H1 (cell line): Measurements from ENCODE around the gene OR51I2. TPM values are rescaled to one million over a fixed set of nuclear protein-coding genes. Genes with fewer than 3 reads are reported as not detected.

Experiments used
- CTCF ChIA-PET: fragments of 300-600 bp; sonication (Branson Sonifier 250); formaldehyde crosslinking; loops from one replicate; lab custom pipeline; 2021; ENCODE audit not compliant: partially characterized antibody; lab: Charles Lee
- POLR2A ChIA-PET: fragments of 300-600 bp; sonication (Branson Sonifier 250); formaldehyde crosslinking; loops from one replicate; lab custom pipeline; 2021; ENCODE audit warnings: inconsistent platforms; ENCODE audit not compliant: partially characterized antibody; lab: Charles Lee
- DNase-seq, 2 experiments: peaks; one replicate each; pipeline versions ENCODE4 v3.0.0 to v3.0.0-alpha.2; 2010 to 2022; ENCODE audit warnings: low spot score in 2 of 2, low read depth in 1 of 2, mixed read lengths in 1 of 2
- FAIRE-seq: peaks from 2 replicates; lab custom pipeline; 2011; peaks lifted over from hg19 to GRCh38; lab: Jason Lieb, UNC
- H2AFZ ChIP-seq: 2 replicates; pipeline ENCODE4 v1.8.1; 2012; ENCODE audit warnings: low read length, inconsistent platforms
- H2AK5ac ChIP-seq: 2 replicates; pipeline ENCODE4 v1.6.1; 2013; ENCODE audit warnings: low read depth, low read length
- H2BK120ac ChIP-seq: replicated peaks from 2 replicates; pipeline ENCODE3; 2013; ENCODE audit warnings: low read depth, low read length, inconsistent platforms
- H2BK12ac ChIP-seq: 2 replicates; pipeline ENCODE4 v1.6.1; 2013; ENCODE audit warnings: low read depth, low read length
- H2BK15ac ChIP-seq: 2 replicates; pipeline ENCODE4 v1.6.1; 2013; ENCODE audit warnings: low read length
- H2BK20ac ChIP-seq: 2 replicates; pipeline ENCODE4 v1.6.1; 2013; ENCODE audit warnings: low read length
- H2BK5ac ChIP-seq: 2 replicates; pipeline ENCODE4 v1.6.1; 2013; ENCODE audit warnings: low read depth, low read length
- H3K14ac ChIP-seq: 2 replicates; pipeline ENCODE4 v1.6.1; 2013; ENCODE audit warnings: inconsistent platforms; ENCODE audit not compliant: insufficient read length
- H3K18ac ChIP-seq: 2 replicates; pipeline ENCODE4 v1.6.1; 2013; ENCODE audit warnings: low read length; ENCODE audit errors: extremely low read depth
- H3K23ac ChIP-seq: 2 replicates; pipeline ENCODE4 v1.6.1; 2013; ENCODE audit warnings: inconsistent platforms; ENCODE audit not compliant: insufficient read length
- H3K23me2 ChIP-seq: 2 replicates; pipeline ENCODE4 v1.6.1; 2013; ENCODE audit warnings: low read depth, low read length
- H3K27ac ChIP-seq: 2 replicates; pipeline ENCODE4 v1.6.1; 2011; ENCODE audit warnings: low read depth, low read length, inconsistent platforms
- H3K27me3 ChIP-seq, 4 experiments: replicated peaks in 1 of 4; 1 replicate in 1 of 4; 2 replicates in 3 of 4; pipeline versions ENCODE4 v1.6.1 to v1.8.1; 2011 to 2013; ENCODE audit warnings: low read length in 3 of 4, mild to moderate bottlenecking in 3 of 4, inconsistent platforms in 2 of 4, mixed read lengths in 2 of 4, moderate library complexity in 1 of 4; ENCODE audit not compliant: control insufficient read depth in 3 of 4, insufficient read depth in 3 of 4; ENCODE audit errors: extremely low read depth in 1 of 4
- H3K36me3 ChIP-seq, 4 experiments: 2 replicates each; pipeline versions ENCODE4 v1.6.1 to v1.8.1; 2011 to 2013; ENCODE audit warnings: mild to moderate bottlenecking in 4 of 4, low read length in 3 of 4, moderate library complexity in 2 of 4, control low read depth in 1 of 4, inconsistent platforms in 1 of 4; ENCODE audit not compliant: insufficient read depth in 4 of 4, control insufficient read depth in 2 of 4
- H3K4ac ChIP-seq: replicated peaks from 2 replicates; pipeline ENCODE3; 2013; ENCODE audit warnings: low read length, low read depth, mixed read lengths, inconsistent platforms; ENCODE audit not compliant: insufficient read length
- H3K4me1 ChIP-seq, 4 experiments: replicated peaks in 1 of 4; 1 replicate in 1 of 4; 2 replicates in 3 of 4; pipeline versions ENCODE4 v1.6.1 to v1.8.1; 2011 to 2013; ENCODE audit warnings: low read length in 3 of 4, inconsistent platforms in 2 of 4, mixed read lengths in 1 of 4; ENCODE audit not compliant: insufficient read depth in 4 of 4, control insufficient read depth in 3 of 4
- H3K4me2 ChIP-seq, 2 experiments: 2 replicates each; pipeline versions ENCODE4 v1.6.1 to v1.8.1; 2011 to 2013; ENCODE audit warnings: low read depth in 2 of 2, low read length in 2 of 2, control low read depth in 1 of 2, inconsistent platforms in 1 of 2, mild to moderate bottlenecking in 1 of 2; ENCODE audit not compliant: insufficient read depth in 1 of 2
- H3K4me3 ChIP-seq, 4 experiments: fragments of 200-600, 300-600 bp in 1 of 4; sonication (generic), shearing (Covaris generic), sonication (Bioruptor Twin) in 1 of 4; 2 replicates each; pipeline versions ENCODE4 v1.5.1 to v1.8.1; 2011 to 2016; ENCODE audit warnings: low read length in 4 of 4, low read depth in 3 of 4, control low read depth in 2 of 4, inconsistent platforms in 2 of 4, mild to moderate bottlenecking in 2 of 4, mixed read lengths in 1 of 4, moderate library complexity in 1 of 4; ENCODE audit not compliant: insufficient read depth in 2 of 4; ENCODE audit errors: extremely low read depth in 1 of 4
- H3K56ac ChIP-seq: replicated peaks from 2 replicates; pipeline ENCODE3; 2013; ENCODE audit warnings: low read depth, mild to moderate bottlenecking, mixed read lengths, low read length, inconsistent platforms; ENCODE audit not compliant: insufficient read length
- H3K79me1 ChIP-seq: 2 replicates; pipeline ENCODE4 v1.6.1; 2013; ENCODE audit warnings: low read depth, low read length, control low read depth
- H3K79me2 ChIP-seq, 2 experiments: 2 replicates each; pipeline versions ENCODE4 v1.6.1 to v1.8.1; 2012 to 2013; ENCODE audit warnings: low read length in 2 of 2, mild to moderate bottlenecking in 2 of 2, inconsistent platforms in 1 of 2; ENCODE audit not compliant: insufficient read depth in 2 of 2, control insufficient read depth in 1 of 2
- H3K9ac ChIP-seq, 4 experiments: replicated peaks in 1 of 4; 1 replicate in 1 of 4; 2 replicates in 3 of 4; pipeline versions ENCODE4 v1.6.1 to v1.8.1; 2011 to 2013; ENCODE audit warnings: low read depth in 3 of 4, low read length in 3 of 4, control low read depth in 2 of 4, mild to moderate bottlenecking in 2 of 4, moderate library complexity in 2 of 4, inconsistent platforms in 1 of 4; ENCODE audit errors: extremely low read depth in 1 of 4
- H3K9me3 ChIP-seq, 2 experiments: 2 replicates each; pipeline versions ENCODE4 v1.6.1 to v1.8.1; 2012 to 2013; ENCODE audit warnings: mild to moderate bottlenecking in 2 of 2, moderate library complexity in 2 of 2, control low read depth in 1 of 2, inconsistent platforms in 1 of 2, low read depth in 1 of 2, low read length in 1 of 2, mixed read lengths in 1 of 2; ENCODE audit not compliant: insufficient read depth in 2 of 2
- H4K20me1 ChIP-seq, 2 experiments: replicated peaks in 1 of 2; 2 replicates each; pipeline versions ENCODE3 to v1.8.1; 2011 to 2013; ENCODE audit warnings: inconsistent platforms in 2 of 2, low read length in 2 of 2, mild to moderate bottlenecking in 1 of 2; ENCODE audit not compliant: insufficient read depth in 2 of 2, control insufficient read depth in 1 of 2
- H4K5ac ChIP-seq: 2 replicates; pipeline ENCODE4 v1.6.1; 2013; ENCODE audit warnings: low read length, low read depth, mixed read lengths, inconsistent platforms; ENCODE audit not compliant: insufficient read length
- H4K8ac ChIP-seq: 2 replicates; pipeline ENCODE4 v1.8.0; 2013; ENCODE audit warnings: mild to moderate bottlenecking, moderate library complexity, low read length, inconsistent platforms; ENCODE audit not compliant: insufficient read depth; ENCODE audit errors: extremely low read depth
- H4K91ac ChIP-seq: replicated peaks from 2 replicates; pipeline ENCODE3; 2013; ENCODE audit warnings: low read length, mixed read lengths, inconsistent platforms; ENCODE audit not compliant: insufficient read length
- ASH2L ChIP-seq: fragments of 200-600, 300-600 bp; sonication (generic); IDR thresholded peaks from one replicate; pipeline ENCODE4 v1.7.1; 2017; ENCODE audit warnings: low read length
- ATF3 ChIP-seq: IDR thresholded peaks from 2 replicates; pipeline ENCODE4 v1.6.1; 2011; ENCODE audit warnings: low read depth, mild to moderate bottlenecking, low read length; ENCODE audit not compliant: insufficient read depth
- CEBPB ChIP-seq: IDR thresholded peaks from 2 replicates; pipeline ENCODE4 v1.6.1; 2012; ENCODE audit warnings: low read depth, low read length
- EZH2 ChIP-seq: fragments of 200-600 bp; sonication (generic); IDR thresholded peaks from 2 replicates; pipeline ENCODE4 v1.7.1; 2012; ENCODE audit warnings: low read depth, mild to moderate bottlenecking, moderate library complexity, low read length, inconsistent platforms; ENCODE audit not compliant: severe bottlenecking
- MAFK ChIP-seq: IDR thresholded peaks from 2 replicates; pipeline ENCODE4 v1.6.1; 2012; ENCODE audit warnings: low read depth, mild to moderate bottlenecking, improper control_type of control experiment, low read length
- NANOG ChIP-seq: IDR thresholded peaks from 2 replicates; pipeline ENCODE4 v1.6.1; 2011; ENCODE audit warnings: low read length, low read depth, mild to moderate bottlenecking, inconsistent platforms; ENCODE audit not compliant: insufficient read depth, poor library complexity, severe bottlenecking
- NRF1 ChIP-seq: IDR thresholded peaks from 2 replicates; pipeline ENCODE4 v1.6.1; 2011; ENCODE audit warnings: mild to moderate bottlenecking, low read depth, low read length, improper control_type of control experiment
- PHF8 ChIP-seq: fragments of 200-600 bp; sonication (generic); conservative IDR thresholded peaks from 2 replicates; pipeline ENCODE4 v1.7.1; 2012; ENCODE audit warnings: low read depth, mild to moderate bottlenecking, inconsistent platforms, low read length, moderate library complexity
- POLR2AphosphoS5 ChIP-seq: IDR thresholded peaks from 2 replicates; pipeline ENCODE4 v1.6.1; 2011; ENCODE audit warnings: low read depth, low read length
- POU5F1 ChIP-seq: IDR thresholded peaks from 2 replicates; pipeline ENCODE4 v1.6.1; 2011; ENCODE audit warnings: low read depth, mild to moderate bottlenecking, low read length, moderate library complexity
- SAP30 ChIP-seq: fragments of 300-600 bp; sonication (generic); IDR thresholded peaks from 2 replicates; pipeline ENCODE4 v1.7.1; 2012; ENCODE audit warnings: low read length, moderate library complexity, mild to moderate bottlenecking, inconsistent platforms; ENCODE audit not compliant: insufficient read depth, insufficient replicate concordance
- SP1 ChIP-seq: IDR thresholded peaks from 2 replicates; pipeline ENCODE4 v1.6.1; 2011; ENCODE audit warnings: low read depth, low read length
- SP2 ChIP-seq: IDR thresholded peaks from 2 replicates; pipeline ENCODE4 v1.6.1; 2012; ENCODE audit warnings: mild to moderate bottlenecking, low read length, inconsistent platforms
- TAF1 ChIP-seq: IDR thresholded peaks from 2 replicates; pipeline ENCODE4 v1.6.1; 2011; ENCODE audit warnings: mild to moderate bottlenecking, low read depth, low read length
- TBP ChIP-seq: IDR thresholded peaks from 2 replicates; pipeline ENCODE4 v1.6.1; 2011; ENCODE audit warnings: low read depth, low read length, improper control_type of control experiment
- WGBS, 2 experiments: shearing (Covaris generic) in 1 of 2; methylation state at CpG; one replicate each; pipeline versions ENCODE4 v1.1.6 to v1.1.7; 2013 to 2015; ENCODE audit warnings: low lambda C conversion rate in 2 of 2, mixed read lengths in 2 of 2, inconsistent platforms in 1 of 2, low coverage in 1 of 2, missing lambda C conversion rate in 1 of 2; ENCODE audit not compliant: insufficient replicate concordance in 2 of 2, insufficient coverage in 1 of 2, insufficient read length in 1 of 2; ENCODE audit errors: extremely low coverage in 1 of 2, missing lambda C conversion rate in 1 of 2; 5-methylcytosine and 5-hydroxymethylcytosine counted together
- polyA plus RNA-seq, 7 experiments: library from polyadenylated mRNA; depleted of rRNA in 3 of 7; stranded (reverse) in 5 of 7; unstranded in 2 of 7; fragments of >200 nt in 5 of 7; fragments of 200-250 nt in 2 of 7; gene quantifications; 1 replicate in 5 of 7; 2 replicates in 1 of 7; 4 replicates in 1 of 7; pipeline versions ENCODE4 v1.2.1 to v1.2.3, GENCODE V29; 2011 to 2013; ENCODE audit warnings: missing spikeins in 2 of 7, mixed read lengths in 2 of 7
- total RNA-seq: library from RNA; stranded (reverse); fragmentation: NEBNext Ultra II Directional; extraction: Animal tissue kit (Norgen Biotek cat#: 25700); gene quantifications from 2 replicates; pipeline ENCODE4 v1.2.1, GENCODE V29; 2021

OR51I2 gene
- total and polyA plus RNA-seq, 2 of the 8 experiments (the other 6 are each of a cell fraction or from before 2014, with no cell fraction given): not detected

DNA sequence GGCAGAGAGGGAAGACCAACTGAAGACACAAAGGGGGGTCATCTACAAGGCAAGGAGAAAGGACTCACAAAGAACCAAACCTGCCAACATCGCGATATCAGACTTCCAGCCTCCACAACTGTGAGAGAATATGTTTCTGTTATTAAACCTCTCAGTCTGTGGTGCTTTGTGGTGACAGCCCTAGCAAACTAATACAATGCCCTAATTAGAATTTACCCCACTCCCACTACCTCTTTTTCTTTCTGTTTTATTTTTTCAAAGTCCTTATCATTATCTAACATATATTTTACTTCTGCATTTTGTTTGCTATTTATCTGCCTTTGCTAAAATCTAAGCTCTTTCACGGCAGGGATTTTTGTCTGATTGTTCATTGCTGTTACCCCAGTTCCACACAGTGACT, 36.9 kb downstream of the OR51I2 start:
- H4K5ac ChIP-seq: no peak overlapping the region
- no peak overlapping the region for H3K23ac ChIP-seq
- H3K4me3 ChIP-seq: no peak overlapping the region
- no peak overlapping the region for H2BK12ac ChIP-seq
- 95% methylated on average over 3 of the region's 3 CpGs; no CpG with 5 or more reads in 1 of the 2 experiments for WGBS, 2 experiments
- H3K4me2 ChIP-seq: no peak overlapping the region
- H3K9ac ChIP-seq: no peak overlapping the region
- H3K18ac ChIP-seq: no peak overlapping the region
- no peaks in the 10 kb centered on the region for H3K4me1 ChIP-seq
- H3K79me2 ChIP-seq: no peaks in the 10 kb centered on the region
- H2AFZ ChIP-seq: no peak overlapping the region
- POLR2A ChIA-PET: no interaction called here
- H2BK15ac ChIP-seq: no peak overlapping the region
- H4K8ac ChIP-seq: no peak overlapping the region
- no peaks in the 10 kb centered on the region for H4K20me1 ChIP-seq
- H2BK20ac ChIP-seq: no peak overlapping the region
- no peaks in the 10 kb centered on the region for H3K79me1 ChIP-seq
- DNase-seq (no peak), FAIRE-seq (no peak)
- H2BK120ac ChIP-seq: no peak overlapping the region
- H2AK5ac ChIP-seq: no peak overlapping the region
- H3K27me3 ChIP-seq: no peaks in the 10 kb centered on the region
- no peak overlapping the region for H4K91ac ChIP-seq
- H3K4ac ChIP-seq: no peak overlapping the region
- no peaks in the 10 kb centered on the region for H3K9me3 ChIP-seq
- peaks cover 2% of the 10 kb centered on the region; the same call in 1 of the 2 replicates for H3K23me2 ChIP-seq
- CTCF ChIA-PET: interaction anchor here (1.2 to 2.2 kb wide), 3 partner anchors 10 to 116 kb away, joined by 3 to 10 read pairs (median 3); no protein-coding TSS in a partner anchor
- no peaks in the 10 kb centered on the region for H3K36me3 ChIP-seq
- H3K56ac ChIP-seq: no peak overlapping the region
- H3K14ac ChIP-seq: no peak overlapping the region
- H2BK5ac ChIP-seq: no peak overlapping the region
- H3K27ac ChIP-seq: no peak overlapping the region
- TF ChIP-seq SP2 (no peak), SAP30 (no peak), NANOG (no peak), ATF3 (no peak), PHF8 (no peak), TAF1 (no peak), NRF1 (no peak), TBP (no peak), POU5F1 (no peak), CEBPB (no peak), POLR2AphosphoS5 (no peak), SP1 (no peak), ASH2L (no peak), EZH2 (no peak), MAFK (no peak)
